ENCODE results near the gene SDHB.
"Not testable (repeated sequence)": the region's sequence is repeated elsewhere in the genome, so short reads cannot be mapped to it uniquely, and the experiment has no call there.

The SDHB gene

GRCh38 chr1:17071794-17072193 lies 18.0 kb upstream of the SDHB start:
- DNase-seq = no peak

- no peak for DNase-seq
These were observed 16.3 kb upstream of the SDHB start for GRCh38 chr1:17070163-17070525.

- DNase-seq = no peak
These were observed 15.8 kb upstream of the SDHB start for GRCh38 chr1:17069452-17070162.

- no peak for DNase-seq
These were observed 15.0 kb upstream of the SDHB start for GRCh38 chr1:17068789-17069188.

GRCh38 chr1:17067465-17068240 lies 13.8 kb upstream of the SDHB start:
- DNase-seq = no peak

- DNase-seq = no peak
These were observed 13.2 kb upstream of the SDHB start for GRCh38 chr1:17067069-17067426.

- DNase-seq = no peak
These were observed 12.7 kb upstream of the SDHB start for GRCh38 chr1:17066361-17067068.

GRCh38 chr1:17065666-17066065 lies 11.8 kb upstream of the SDHB start:
- DNase-seq = no peak

GRCh38 chr1:17062751-17063150 lies 8.9 kb upstream of the SDHB start:
- not testable (repeated sequence) for DNase-seq

- DNase-seq = no peak
These were observed 8.1 kb upstream of the SDHB start for GRCh38 chr1:17061892-17062291.

GRCh38 chr1:17061486-17061885 lies 7.7 kb upstream of the SDHB start:
- DNase-seq = no peak

- DNase-seq = no peak
These were observed 6.5 kb upstream of the SDHB start for GRCh38 chr1:17060306-17060749.

GRCh38 chr1:17059391-17060305 lies 5.8 kb upstream of the SDHB start:
- peak; percentile 70 for DNase-seq

GRCh38 chr1:17056551-17056950 lies 2.7 kb upstream of the SDHB start:
- no peak for DNase-seq

- DNase-seq = no peak
These were observed 2.0 kb upstream of the SDHB start for GRCh38 chr1:17055801-17056200.

- no peak for DNase-seq
These were observed 647 bp downstream of the SDHB start for GRCh38 chr1:17053086-17053684.

GRCh38 chr1:17052641-17053040 lies 1.2 kb downstream of the SDHB start:
- no peak for DNase-seq

- DNase-seq = no peak
These were observed 1.8 kb downstream of the SDHB start for GRCh38 chr1:17052038-17052437.

GRCh38 chr1:17047924-17048323 lies 5.9 kb downstream of the SDHB start:
- DNase-seq = no peak

- DNase-seq = no peak
These were observed 7.5 kb downstream of the SDHB start for GRCh38 chr1:17046334-17046657.

- peak; percentile 3 for DNase-seq
These were observed 8.0 kb downstream of the SDHB start for GRCh38 chr1:17045634-17046333.

- DNase-seq = no peak
These were observed 8.7 kb downstream of the SDHB start for GRCh38 chr1:17045150-17045549.
